ENCODE data around the gene BDH2.

BDH2 gene

DNA sequence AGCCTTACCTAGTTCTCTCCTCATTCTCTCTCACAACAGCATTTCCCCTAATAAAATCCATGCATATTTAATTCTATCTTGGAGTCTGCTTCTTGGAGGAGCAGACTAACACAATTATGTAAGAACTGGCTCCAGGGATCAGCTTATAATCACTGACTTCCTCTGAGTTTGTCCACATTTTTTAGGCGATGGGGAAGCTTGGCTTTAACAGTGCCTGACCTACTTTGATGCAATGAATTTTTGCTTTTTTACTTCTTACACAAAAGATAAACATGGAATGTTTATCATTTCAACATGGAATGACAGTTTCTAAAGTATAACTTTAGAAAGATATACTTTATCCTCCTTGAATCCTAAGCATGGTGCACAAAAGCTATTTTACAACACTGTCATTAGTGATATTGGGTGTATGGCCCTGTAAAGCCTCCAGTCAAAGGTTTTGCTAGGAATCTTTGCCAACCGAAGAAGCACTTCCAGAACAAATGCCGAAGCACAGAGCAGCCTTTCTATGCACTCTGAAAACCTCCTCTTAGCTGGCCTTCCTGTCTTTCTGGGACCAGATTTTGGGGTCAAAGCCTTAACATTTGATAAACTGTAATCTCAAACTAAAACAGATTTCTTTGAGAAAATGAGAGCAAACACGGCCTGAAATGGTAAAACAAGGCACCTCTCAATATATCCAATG, 736 bp downstream of the BDH2 start:
- no peak for DNase-seq (ENCODE audit: low read depth in 1 of 2, low spot score in 1 of 2)
- TF ChIP-seq JUND (IDR thresholded peaks at IDR 0.05; ENCODE audit: low read depth): no peak
- in situ Hi-C loops (cut with HindIII; ENCODE audit: low pct_unique_long_range_greater_than_20kb, low sequenced_read_pairs): no loop called here

DNA sequence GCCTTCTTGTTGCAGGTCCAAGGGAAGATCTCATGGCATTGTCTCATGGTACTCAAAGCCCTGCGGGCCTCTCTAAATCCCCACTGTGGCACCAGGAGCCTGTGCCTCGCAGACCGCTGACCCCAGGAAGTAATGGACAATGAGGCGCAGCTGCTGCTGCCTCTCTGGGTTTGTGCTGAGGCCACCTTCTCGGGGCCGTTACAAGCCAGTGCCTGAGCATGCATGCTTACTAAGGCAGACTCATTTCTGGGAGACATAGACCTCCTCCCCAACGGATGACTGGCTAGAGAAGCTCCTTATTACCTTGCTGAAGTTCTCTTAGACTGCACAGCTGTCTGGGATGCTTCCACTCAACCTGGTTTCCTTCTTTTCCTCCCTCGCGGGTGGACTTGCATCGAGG, 1.3 kb downstream of the BDH2 start:
- in situ Hi-C loops (cut with HindIII; ENCODE audit: low pct_unique_long_range_greater_than_20kb, low sequenced_read_pairs): no loop called here

GRCh38 chr4:103097112-103097511, 2.5 kb downstream of the BDH2 start:
- in situ Hi-C loops (cut with HindIII; ENCODE audit: low pct_unique_long_range_greater_than_20kb, low sequenced_read_pairs): no loop called here
- no peak for DNase-seq (ENCODE audit: low read depth in 1 of 2, low spot score in 1 of 2)
- TF ChIP-seq JUND (IDR thresholded peaks at IDR 0.05; ENCODE audit: low read depth): no peak

More for the DNA sequence above, 1.3 kb downstream of the BDH2 start:
- DNase-seq (ENCODE audit: low read depth in 1 of 2, low spot score in 1 of 2): no peak
- TF ChIP-seq JUND (IDR thresholded peaks at IDR 0.05; ENCODE audit: low read depth): no peak

- TF ChIP-seq JUND (IDR thresholded peaks at IDR 0.05; ENCODE audit: low read depth): no peak
- in situ Hi-C loops (cut with HindIII; ENCODE audit: low pct_unique_long_range_greater_than_20kb, low sequenced_read_pairs): no loop called here
- no peak for DNase-seq (ENCODE audit: low read depth in 1 of 2, low spot score in 1 of 2)
Observed at GRCh38 chr4:103095080-103095479, 4.6 kb downstream of the BDH2 start.

DNA sequence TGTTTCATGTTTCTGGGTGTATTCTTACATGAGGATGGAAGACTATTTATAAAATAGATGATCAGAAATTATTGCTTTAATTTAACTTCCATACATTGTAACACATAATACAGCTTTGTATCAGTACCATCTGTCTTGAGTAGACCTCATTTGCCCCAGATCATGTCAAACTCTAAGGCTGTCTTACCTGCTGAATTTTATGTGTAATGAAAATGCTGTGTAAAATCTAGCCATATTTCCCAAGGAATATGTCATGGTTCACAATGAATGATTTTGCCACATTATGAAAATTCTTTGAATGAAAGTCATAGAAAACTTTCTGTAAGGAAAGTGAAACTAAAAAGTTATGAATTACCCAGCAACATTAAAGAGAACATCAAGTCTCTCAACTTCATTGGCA, 7.4 kb downstream of the BDH2 start:
- in situ Hi-C loops (cut with HindIII; ENCODE audit: low pct_unique_long_range_greater_than_20kb, low sequenced_read_pairs): no loop called here
- no peak for DNase-seq (ENCODE audit: low read depth in 1 of 2, low spot score in 1 of 2)
- no peak for TF ChIP-seq JUND (IDR thresholded peaks at IDR 0.05; ENCODE audit: low read depth)

- in situ Hi-C loops (cut with HindIII; ENCODE audit: low pct_unique_long_range_greater_than_20kb, low sequenced_read_pairs): no loop called here
- DNase-seq (ENCODE audit: low read depth in 1 of 2, low spot score in 1 of 2): peak in 1 of 2 experiments; percentile 68
- TF ChIP-seq JUND (IDR thresholded peaks at IDR 0.05; ENCODE audit: low read depth): no peak
Observed at GRCh38 chr4:103091601-103092223, 7.9 kb downstream of the BDH2 start.

DNA sequence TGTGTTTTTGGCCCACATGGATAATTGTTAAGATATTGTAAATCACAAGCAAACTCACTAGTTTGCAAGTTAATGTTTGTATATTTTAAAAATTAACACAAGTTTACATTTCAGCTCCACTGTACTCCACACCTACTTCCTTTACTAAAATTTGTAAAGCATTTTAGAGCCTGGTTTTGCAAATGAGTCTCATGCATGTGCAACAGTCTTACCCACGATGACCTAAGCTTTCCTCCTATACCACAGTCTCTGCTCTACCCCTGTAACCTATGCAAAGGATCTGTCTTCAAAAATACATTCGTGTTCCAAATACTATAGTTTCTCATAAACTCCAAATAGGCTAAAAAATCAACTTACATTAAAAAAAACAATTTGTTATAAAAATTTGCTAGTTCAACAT, 10.2 kb downstream of the BDH2 start:
- DNase-seq (ENCODE audit: low read depth in 1 of 2, low spot score in 1 of 2): no peak
- no peak for TF ChIP-seq JUND (IDR thresholded peaks at IDR 0.05; ENCODE audit: low read depth)
- in situ Hi-C loops (cut with HindIII; ENCODE audit: low pct_unique_long_range_greater_than_20kb, low sequenced_read_pairs): no loop called here

DNA sequence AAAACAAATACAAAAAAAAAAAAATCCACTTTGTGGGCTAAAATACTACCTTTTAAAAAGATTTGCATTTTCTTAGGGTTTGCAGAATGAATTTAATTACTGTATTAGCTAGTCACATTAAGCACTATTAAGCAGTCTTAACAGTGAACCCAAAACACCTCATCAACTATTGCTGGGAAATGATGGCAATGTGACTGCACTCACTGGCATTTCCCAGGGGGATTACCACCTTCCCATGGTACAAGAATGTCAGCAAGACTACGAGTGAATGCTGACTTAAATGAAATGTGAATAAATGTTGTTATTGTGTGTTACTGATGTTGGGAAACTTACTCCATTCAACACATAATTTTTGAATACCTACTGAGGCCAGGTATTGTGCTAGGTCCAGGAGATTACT, 13.1 kb downstream of the BDH2 start:
- no peak for TF ChIP-seq JUND (IDR thresholded peaks at IDR 0.05; ENCODE audit: low read depth)
- in situ Hi-C loops (cut with HindIII; ENCODE audit: low pct_unique_long_range_greater_than_20kb, low sequenced_read_pairs): no loop called here
- no peak for DNase-seq (ENCODE audit: low read depth in 1 of 2, low spot score in 1 of 2)

DNA sequence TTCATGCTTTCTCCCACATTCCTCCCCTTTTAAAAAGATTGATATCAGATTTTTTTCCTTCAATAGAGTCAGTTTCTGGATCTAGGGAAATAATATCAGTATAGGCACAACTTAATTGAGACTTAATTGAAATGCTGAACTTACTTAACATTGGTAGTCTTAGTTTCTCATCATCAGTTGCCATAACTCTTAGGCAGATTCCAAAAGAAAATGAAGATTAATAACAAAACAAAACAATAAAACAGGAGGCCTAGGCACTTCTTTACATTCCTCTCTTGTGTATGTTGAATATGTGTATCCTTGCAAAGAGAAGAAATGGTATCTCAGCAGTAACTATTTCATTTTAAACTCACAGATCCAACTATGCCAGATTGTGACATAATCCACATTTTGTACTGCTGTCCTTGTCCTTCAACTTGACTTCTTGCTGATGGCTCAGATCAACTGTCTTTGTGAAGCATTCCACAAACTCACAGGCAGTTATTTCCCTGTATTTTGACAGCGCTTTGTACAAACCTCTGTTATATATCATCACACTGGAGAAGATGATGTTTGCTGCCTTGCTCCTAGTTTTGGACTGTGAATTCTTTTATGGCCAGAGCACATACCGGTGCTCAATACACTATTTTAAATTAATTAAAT, 14.0 kb downstream of the BDH2 start:
- TF ChIP-seq JUND (IDR thresholded peaks at IDR 0.05; ENCODE audit: low read depth): no peak
- DNase-seq (ENCODE audit: low read depth in 1 of 2, low spot score in 1 of 2): no peak
- in situ Hi-C loops (cut with HindIII; ENCODE audit: low pct_unique_long_range_greater_than_20kb, low sequenced_read_pairs): no loop called here

GRCh38 chr4:103079621-103080020, 20.0 kb downstream of the BDH2 start:
- TF ChIP-seq JUND (IDR thresholded peaks at IDR 0.05; ENCODE audit: low read depth): no peak
- in situ Hi-C loops (cut with HindIII; ENCODE audit: low pct_unique_long_range_greater_than_20kb, low sequenced_read_pairs): no loop called here
- no peak for DNase-seq (ENCODE audit: low read depth in 1 of 2, low spot score in 1 of 2)

DNA sequence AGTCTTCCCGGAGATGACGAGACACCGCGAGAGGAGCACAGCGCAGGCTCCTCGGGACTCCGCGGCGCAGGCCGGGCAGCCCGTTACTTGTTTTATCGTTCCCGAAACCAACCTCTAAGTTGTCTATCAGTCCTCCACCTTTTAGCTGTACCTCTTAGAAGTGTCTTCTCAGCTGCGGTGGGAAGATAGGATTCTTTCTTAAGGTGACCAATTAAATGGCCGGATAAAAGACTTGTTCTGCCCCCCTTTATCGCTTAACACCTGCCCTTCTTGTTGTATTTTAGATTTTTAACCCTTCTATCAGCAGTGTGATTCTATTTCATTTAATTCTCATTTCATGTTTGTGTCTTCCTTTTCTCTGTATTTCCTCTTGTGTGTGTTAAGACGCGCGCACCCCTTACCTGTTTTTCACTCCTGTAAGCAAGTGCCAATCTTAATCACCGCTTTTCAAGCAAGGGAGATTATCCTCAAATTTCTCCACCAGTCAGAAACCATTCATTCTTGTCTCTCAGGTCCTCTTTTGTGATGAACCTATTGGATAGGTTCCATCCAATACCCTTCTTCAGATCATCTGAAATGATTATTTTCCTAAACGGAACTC, 22.8 kb downstream of the BDH2 start, which contains the start of gene SLC9B2:
Gene SLC9B2 (minus strand): TSS at position 15 of the 601 bp plus-strand sequence. CDS start 9,211 bp downstream, outside the sequence.
- in situ Hi-C loops (cut with HindIII; ENCODE audit: low pct_unique_long_range_greater_than_20kb, low sequenced_read_pairs): no loop called here
- peak; percentile 58 to 65 for DNase-seq (ENCODE audit: low read depth in 1 of 2, low spot score in 1 of 2)
- no peak for TF ChIP-seq JUND (IDR thresholded peaks at IDR 0.05; ENCODE audit: low read depth)

- peak; percentile 29 to 31 for DNase-seq (ENCODE audit: low read depth in 1 of 2, low spot score in 1 of 2)
- in situ Hi-C loops (cut with HindIII; ENCODE audit: low pct_unique_long_range_greater_than_20kb, low sequenced_read_pairs): no loop called here
- TF ChIP-seq JUND (IDR thresholded peaks at IDR 0.05; ENCODE audit: low read depth): no peak
Observed at GRCh38 chr4:103075894-103076746, 23.5 kb downstream of the BDH2 start.
